Stomach (tissue), 4 donors: Measurements from ENCODE around the gene TANC1.

Experiments used
- EP300 ChIP-seq: sonication (generic); formaldehyde crosslinking; IDR thresholded peaks from one replicate; pipeline ENCODE4 v1.6.1; 2017; ENCODE audit warnings: antibody characterized with exemption
- POLR2A ChIP-seq, 4 donors: fragments of 450-650 bp; IDR thresholded peaks; one replicate each; pipeline ENCODE4 v1.6.1; 2016; ENCODE audit warnings: antibody characterized with exemption in 4 of 4, control low read depth in 2 of 4, mild to moderate bottlenecking in 1 of 4, moderate library complexity in 1 of 4
- POLR2AphosphoS5 ChIP-seq, 3 donors: sonication (generic); formaldehyde crosslinking; IDR thresholded peaks; one replicate each; pipeline ENCODE4 v1.6.1; 2016; ENCODE audit warnings: antibody characterized with exemption in 3 of 3
- TF ChIP-seq, protein P1 (sequence below), 7 experiments: fragments of 450-650 bp in 4 of 7; fragments of 200-600 bp in 3 of 7; sonication (generic) in 3 of 7; IDR thresholded peaks; one replicate each; pipeline ENCODE4 v1.5.1; 2016 to 2019; ENCODE audit warnings: antibody characterized with exemption in 7 of 7, control low read depth in 2 of 7, mild to moderate bottlenecking in 1 of 7

DNA sequence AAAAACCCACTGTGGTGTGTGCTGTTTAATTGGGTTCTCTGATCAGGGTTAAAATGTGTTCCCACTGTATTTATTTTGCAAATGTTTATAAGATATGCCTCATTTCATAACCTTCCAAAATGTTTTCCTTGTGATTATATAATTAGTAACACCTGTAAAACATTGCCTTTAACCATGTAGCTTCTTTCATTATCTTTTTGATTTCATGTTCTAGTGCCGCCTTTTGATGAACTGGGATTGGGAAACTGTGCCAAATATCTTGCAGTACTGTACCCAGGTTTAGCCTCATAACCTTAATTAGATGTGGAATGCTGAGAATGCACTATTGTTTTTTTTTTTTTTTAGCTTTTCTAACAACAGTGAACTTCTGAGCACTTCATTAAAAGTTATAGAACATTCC lies 96.9 kb downstream of the TANC1 start:
- TF ChIP-seq POLR2A (IDR thresholded peaks at IDR 0.05), result no peak
- no peak for TF ChIP-seq EP300
- TF ChIP-seq, protein P1, sequence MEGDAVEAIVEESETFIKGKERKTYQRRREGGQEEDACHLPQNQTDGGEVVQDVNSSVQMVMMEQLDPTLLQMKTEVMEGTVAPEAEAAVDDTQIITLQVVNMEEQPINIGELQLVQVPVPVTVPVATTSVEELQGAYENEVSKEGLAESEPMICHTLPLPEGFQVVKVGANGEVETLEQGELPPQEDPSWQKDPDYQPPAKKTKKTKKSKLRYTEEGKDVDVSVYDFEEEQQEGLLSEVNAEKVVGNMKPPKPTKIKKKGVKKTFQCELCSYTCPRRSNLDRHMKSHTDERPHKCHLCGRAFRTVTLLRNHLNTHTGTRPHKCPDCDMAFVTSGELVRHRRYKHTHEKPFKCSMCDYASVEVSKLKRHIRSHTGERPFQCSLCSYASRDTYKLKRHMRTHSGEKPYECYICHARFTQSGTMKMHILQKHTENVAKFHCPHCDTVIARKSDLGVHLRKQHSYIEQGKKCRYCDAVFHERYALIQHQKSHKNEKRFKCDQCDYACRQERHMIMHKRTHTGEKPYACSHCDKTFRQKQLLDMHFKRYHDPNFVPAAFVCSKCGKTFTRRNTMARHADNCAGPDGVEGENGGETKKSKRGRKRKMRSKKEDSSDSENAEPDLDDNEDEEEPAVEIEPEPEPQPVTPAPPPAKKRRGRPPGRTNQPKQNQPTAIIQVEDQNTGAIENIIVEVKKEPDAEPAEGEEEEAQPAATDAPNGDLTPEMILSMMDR (IDR thresholded peaks at IDR 0.05), result no peak
- TF ChIP-seq POLR2AphosphoS5 (IDR thresholded peaks at IDR 0.05), result no peak
